ENCODE results near the gene USP34. TPM values are rescaled to one million over a fixed set of nuclear protein-coding genes. Genes with fewer than 3 reads are reported as not detected.

USP34 gene
- total RNA-seq, 1 donor from 2014 or later = 139 TPM

GRCh38 chr2:61238219-61239012, 232.5 kb downstream of the USP34 start:
- no peaks in the 10 kb centered on the region for H3K4me1 Mint-ChIP-seq (ENCODE audit: low read depth)
- peaks cover 29% of the 10 kb centered on the region for H3K36me3 Mint-ChIP-seq (ENCODE audit: insufficient read depth)
- no peaks in the 10 kb centered on the region for H3K9me3 Mint-ChIP-seq (ENCODE audit: low read depth)
- DNase-seq (ENCODE audit: low spot score, unreplicated experiment) = no peak
- H3K27me3 Mint-ChIP-seq = no peaks in the 10 kb centered on the region
- no peak overlapping the region for H3K27ac Mint-ChIP-seq
- no peak overlapping the region for H3K4me3 Mint-ChIP-seq (ENCODE audit: low read depth)
- no peak for TF ChIP-seq CTCF (IDR thresholded peaks at IDR 0.05; ENCODE audit: unreplicated experiment)

GRCh38 chr2:61235716-61236115, 235.2 kb downstream of the USP34 start:
- H3K9me3 Mint-ChIP-seq (ENCODE audit: low read depth) = no peaks in the 10 kb centered on the region
- no peak overlapping the region for H3K27ac Mint-ChIP-seq
- H3K27me3 Mint-ChIP-seq = no peaks in the 10 kb centered on the region
- H3K36me3 Mint-ChIP-seq (ENCODE audit: insufficient read depth) = peaks cover 24% of the 10 kb centered on the region
- no peaks in the 10 kb centered on the region for H3K4me1 Mint-ChIP-seq (ENCODE audit: low read depth)
- no peak for DNase-seq (ENCODE audit: low spot score, unreplicated experiment)
- TF ChIP-seq CTCF (IDR thresholded peaks at IDR 0.05; ENCODE audit: unreplicated experiment) = no peak
- H3K4me3 Mint-ChIP-seq (ENCODE audit: low read depth) = no peak overlapping the region

- Mint-ChIP-seq H3K4me1 (ENCODE audit: low read depth) (no peaks in the 10 kb centered on the region), H3K36me3 (ENCODE audit: insufficient read depth) (peaks cover 27% of the 10 kb centered on the region), H3K27me3 (no peaks in the 10 kb centered on the region), H3K4me3 (ENCODE audit: low read depth) (no peak overlapping the region), H3K27ac (no peak overlapping the region), H3K9me3 (ENCODE audit: low read depth) (no peaks in the 10 kb centered on the region)
- no peak for DNase-seq (ENCODE audit: low spot score, unreplicated experiment)
- no peak for TF ChIP-seq CTCF (IDR thresholded peaks at IDR 0.05; ENCODE audit: unreplicated experiment)
Measured at GRCh38 chr2:61233581-61233980, 237.3 kb downstream of the USP34 start.

- Mint-ChIP-seq H3K27ac (no peak overlapping the region), H3K4me1 (ENCODE audit: low read depth) (no peaks in the 10 kb centered on the region), H3K9me3 (ENCODE audit: low read depth) (no peaks in the 10 kb centered on the region), H3K4me3 (ENCODE audit: low read depth) (no peak overlapping the region), H3K36me3 (ENCODE audit: insufficient read depth) (peaks cover 34% of the 10 kb centered on the region), H3K27me3 (no peaks in the 10 kb centered on the region)
- no peak for DNase-seq (ENCODE audit: low spot score, unreplicated experiment)
- TF ChIP-seq CTCF (IDR thresholded peaks at IDR 0.05; ENCODE audit: unreplicated experiment) = no peak
Measured at GRCh38 chr2:61229936-61230335, 241.0 kb downstream of the USP34 start.

GRCh38 chr2:61222567-61222966, 248.3 kb downstream of the USP34 start:
- TF ChIP-seq CTCF (IDR thresholded peaks at IDR 0.05; ENCODE audit: unreplicated experiment) = no peak
- DNase-seq (ENCODE audit: low spot score, unreplicated experiment) = no peak
- peaks cover 34% of the 10 kb centered on the region for H3K36me3 Mint-ChIP-seq (ENCODE audit: insufficient read depth)
- no peak overlapping the region for H3K27ac Mint-ChIP-seq
- H3K9me3 Mint-ChIP-seq (ENCODE audit: low read depth) = no peaks in the 10 kb centered on the region
- no peaks in the 10 kb centered on the region for H3K27me3 Mint-ChIP-seq
- H3K4me1 Mint-ChIP-seq (ENCODE audit: low read depth) = no peaks in the 10 kb centered on the region
- no peak overlapping the region for H3K4me3 Mint-ChIP-seq (ENCODE audit: low read depth)
